A172 (cell line): Measurements from ENCODE around the gene TRIM5. TPM values are rescaled to one million over a fixed set of nuclear protein-coding genes. Genes with fewer than 3 reads are reported as not detected.
"Not testable (repeated sequence)": the region's sequence is repeated elsewhere in the genome, so short reads cannot be mapped to it uniquely, and the experiment has no call there.

Experiments used
- DNase-seq: peaks from one replicate; pipeline ENCODE4 v3.0.0-alpha.2; 2015; ENCODE audit warnings: low spot score
- total RNA-seq: library from RNA; depleted of rRNA; stranded (reverse); fragments of >200 nt; shearing (Covaris generic); gene quantifications from 2 replicates; pipeline ENCODE4 v1.2.3, GENCODE V29; 2014; rRNA removed

Gene TRIM5
- 32.9 and 47.7 TPM in 2 replicates for total RNA-seq

- DNase-seq, result peak; percentile 99
Measured at GRCh38 chr11:5684646-5685362, at the start of gene TRIM5. TRIM5 (minus strand) TSS chr11:5685074; CDS start chr11:5680177, 4,897 bp downstream.

GRCh38 chr11:5727691-5728090, 42.8 kb upstream of the TRIM5 start:
- no peak for DNase-seq

- no peak for DNase-seq
Measured at GRCh38 chr11:5726351-5726750, 41.5 kb upstream of the TRIM5 start.

- DNase-seq, result no peak
Measured at GRCh38 chr11:5722622-5723021, 37.7 kb upstream of the TRIM5 start.

- no peak for DNase-seq
Measured at GRCh38 chr11:5719703-5720495, 35.0 kb upstream of the TRIM5 start.

GRCh38 chr11:5716518-5716917, 31.6 kb upstream of the TRIM5 start:
- DNase-seq, result not testable (repeated sequence)

GRCh38 chr11:5713695-5714094, 28.8 kb upstream of the TRIM5 start:
- no peak for DNase-seq

- DNase-seq, result no peak
Measured at GRCh38 chr11:5712507-5712906, 27.6 kb upstream of the TRIM5 start.

GRCh38 chr11:5705688-5706087, 20.8 kb upstream of the TRIM5 start:
- DNase-seq, result no peak

GRCh38 chr11:5703741-5704536, 19.1 kb upstream of the TRIM5 start:
- DNase-seq, result no peak

- DNase-seq, result no peak
Measured at GRCh38 chr11:5701055-5701577, 16.2 kb upstream of the TRIM5 start.

- DNase-seq, result no peak
Measured at GRCh38 chr11:5700421-5701054, 15.7 kb upstream of the TRIM5 start.

- DNase-seq, result no peak
Measured at GRCh38 chr11:5698281-5698680, 13.4 kb upstream of the TRIM5 start.

- DNase-seq, result no peak
Measured at GRCh38 chr11:5696210-5696609, 11.3 kb upstream of the TRIM5 start.

- DNase-seq, result no peak
Measured at GRCh38 chr11:5695580-5695979, 10.7 kb upstream of the TRIM5 start.

- no peak for DNase-seq
Measured at GRCh38 chr11:5694642-5695041, 9.8 kb upstream of the TRIM5 start.

- no peak for DNase-seq
Measured at GRCh38 chr11:5691964-5692361, 7.1 kb upstream of the TRIM5 start.

- DNase-seq, result not testable (repeated sequence)
Measured at GRCh38 chr11:5691238-5691963, 6.5 kb upstream of the TRIM5 start.

- peak; percentile 16 for DNase-seq
Measured at GRCh38 chr11:5690736-5691135, 5.9 kb upstream of the TRIM5 start.

GRCh38 chr11:5690216-5690615, 5.3 kb upstream of the TRIM5 start:
- DNase-seq, result peak; percentile 21

GRCh38 chr11:5689551-5689983, 4.7 kb upstream of the TRIM5 start, which contains the start of gene TRIM22:
TRIM22 (plus strand) TSS chr11:5689790; CDS start chr11:5696233, 6,443 bp downstream.
- DNase-seq, result peak; percentile 47
